K562 (cell line): ENCODE data around the gene ALDH7A1. TPM values are rescaled to one million over a fixed set of nuclear protein-coding genes. Genes with fewer than 3 reads are reported as not detected.

ENCODE experiments used
- ELK3 ChIP-seq: fragments of 450-650 bp; formaldehyde crosslinking; IDR thresholded peaks from 2 replicates; pipeline ENCODE4 v1.4.0; 2020; ENCODE audit warnings: mild to moderate bottlenecking
- GABPB1 ChIP-seq: sonication (generic); formaldehyde crosslinking; IDR thresholded peaks from 2 replicates; pipeline ENCODE4 v1.8.0; 2022; ENCODE audit warnings: mild to moderate bottlenecking, missing genetic modification reagents
- HMGN3 ChIP-seq: IDR thresholded peaks from 2 replicates; pipeline ENCODE4 v1.6.1; 2011; ENCODE audit warnings: borderline replicate concordance, low read depth, mild to moderate bottlenecking, mixed read lengths, low read length; ENCODE audit not compliant: insufficient read length; ENCODE audit errors: extremely low read depth
- MNT ChIP-seq, 2 experiments: fragments of 450-650 bp; conservative IDR thresholded peaks; 2 replicates each; pipeline ENCODE4 v1.6.1; 2017; ENCODE audit warnings: mild to moderate bottlenecking in 2 of 2, moderate library complexity in 2 of 2
- RBM22 ChIP-seq: fragments of 200-400 bp; formaldehyde crosslinking; IDR thresholded peaks from 2 replicates; pipeline ENCODE4 v1.6.1; 2018; ENCODE audit warnings: low read length, low read depth; ENCODE audit not compliant: poor library complexity, severe bottlenecking
- RBM25 ChIP-seq: fragments of 200-400 bp; formaldehyde crosslinking; IDR thresholded peaks from 2 replicates; pipeline ENCODE4 v1.6.1; 2018; ENCODE audit warnings: low read length, low read depth, moderate library complexity; ENCODE audit not compliant: severe bottlenecking
- ZBED1 ChIP-seq: IDR thresholded peaks from 2 replicates; pipeline ENCODE4 v1.6.1; 2014
- ZSCAN29 ChIP-seq: fragments of 450-650 bp; IDR thresholded peaks from 2 replicates; pipeline ENCODE4 v1.6.1; 2017
- polyA plus RNA-seq, 8 experiments: library from polyadenylated mRNA; depleted of rRNA in 4 of 8; stranded (reverse) in 5 of 8; unstranded in 3 of 8; fragments of >200 nt; fragmentation: Nextera tagmentation in 2 of 8; fragmentation: Illumina TruSeq in 1 of 8; extraction: Ambion mirVana in 2 of 8; extraction: Trizol in 1 of 8; gene quantifications; 2 replicates each; pipeline versions ENCODE4 v1.2.1 to v1.2.3, GENCODE V29; 2011 to 2014; ENCODE audit warnings: inconsistent platforms in 1 of 8, missing spikeins in 1 of 8
- total RNA-seq, 7 experiments: library from RNA; depleted of rRNA in 6 of 7; stranded (reverse); fragments of >200 nt in 6 of 7; fragmentation: Illumina TruSeq in 2 of 7; extraction: Trizol in 2 of 7; gene quantifications; 2 replicates each; pipeline versions ENCODE4 v1.2.1 to v1.2.3, GENCODE V29; 2011 to 2021; ENCODE audit warnings: low replicate concordance in 1 of 7
- TF ChIP-seq, protein P1 (sequence below): fragments of 200-800 bp; sonication (Bioruptor generic); IDR thresholded peaks from 2 replicates; pipeline ENCODE4 v1.6.1; 2016; ENCODE audit warnings: missing genetic modification characterization, missing compliant biosample characterization
- TF ChIP-seq, protein P2 (sequence below), 2 experiments: fragments of 450-650 bp in 1 of 2; IDR thresholded peaks; 2 replicates each; pipeline ENCODE4 v1.6.1; 2011 to 2017; ENCODE audit warnings: low read depth in 2 of 2, antibody characterized with exemption in 1 of 2, borderline replicate concordance in 1 of 2, low read length in 1 of 2, mild to moderate bottlenecking in 1 of 2, mixed read lengths in 1 of 2; ENCODE audit not compliant: control insufficient read depth in 1 of 2

The ALDH7A1 gene
- total and polyA plus RNA-seq, 9 of the 15 experiments (the other 6 are each of a cell fraction or from before 2014, with no cell fraction given): 0.04 to 0.49 TPM; not detected in 7

DNA sequence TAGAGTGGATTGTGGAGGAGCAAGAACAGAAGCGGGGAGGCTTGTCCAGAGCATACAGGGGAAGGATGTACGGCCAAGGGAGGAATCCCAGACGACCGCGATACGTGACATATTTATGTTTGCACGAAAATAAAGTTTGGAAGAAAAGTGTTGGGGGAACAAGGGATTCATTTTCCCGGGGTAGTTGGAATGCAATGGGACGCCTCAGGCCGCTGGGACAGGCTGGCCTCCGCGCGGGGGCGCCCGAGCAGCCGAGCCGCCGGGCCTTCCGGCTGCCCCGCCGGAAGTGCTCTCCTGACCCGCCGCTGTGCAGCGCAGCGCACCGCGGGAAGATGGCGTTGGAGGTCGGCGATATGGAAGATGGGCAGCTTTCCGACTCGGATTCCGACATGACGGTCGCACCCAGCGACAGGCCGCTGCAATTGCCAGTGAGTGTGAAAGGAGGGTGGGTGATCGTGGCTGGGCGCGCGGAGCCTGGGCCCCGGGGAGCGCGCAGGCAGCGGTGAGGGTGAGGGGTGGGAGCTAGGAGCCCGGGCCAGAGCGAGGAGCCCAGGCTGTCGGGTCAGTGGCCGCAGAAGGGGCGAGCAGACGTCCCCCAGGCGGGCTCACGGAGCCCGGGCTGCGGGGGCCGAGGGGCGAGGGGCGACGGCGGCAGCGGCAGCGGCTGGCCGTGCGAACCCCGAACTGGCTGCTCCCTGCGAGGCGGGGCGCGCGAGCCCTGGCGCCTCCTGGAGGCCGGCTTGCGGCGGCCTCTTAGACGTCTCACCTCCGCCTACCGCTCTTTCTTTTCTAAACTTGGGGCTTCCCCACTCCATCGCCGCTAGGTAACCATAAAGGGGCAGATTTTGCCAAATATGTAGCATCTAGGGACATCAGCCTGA, 5.9 kb upstream of the ALDH7A1 start, which contains the start of gene PHAX (continued):
- TF ChIP-seq, protein P1, sequence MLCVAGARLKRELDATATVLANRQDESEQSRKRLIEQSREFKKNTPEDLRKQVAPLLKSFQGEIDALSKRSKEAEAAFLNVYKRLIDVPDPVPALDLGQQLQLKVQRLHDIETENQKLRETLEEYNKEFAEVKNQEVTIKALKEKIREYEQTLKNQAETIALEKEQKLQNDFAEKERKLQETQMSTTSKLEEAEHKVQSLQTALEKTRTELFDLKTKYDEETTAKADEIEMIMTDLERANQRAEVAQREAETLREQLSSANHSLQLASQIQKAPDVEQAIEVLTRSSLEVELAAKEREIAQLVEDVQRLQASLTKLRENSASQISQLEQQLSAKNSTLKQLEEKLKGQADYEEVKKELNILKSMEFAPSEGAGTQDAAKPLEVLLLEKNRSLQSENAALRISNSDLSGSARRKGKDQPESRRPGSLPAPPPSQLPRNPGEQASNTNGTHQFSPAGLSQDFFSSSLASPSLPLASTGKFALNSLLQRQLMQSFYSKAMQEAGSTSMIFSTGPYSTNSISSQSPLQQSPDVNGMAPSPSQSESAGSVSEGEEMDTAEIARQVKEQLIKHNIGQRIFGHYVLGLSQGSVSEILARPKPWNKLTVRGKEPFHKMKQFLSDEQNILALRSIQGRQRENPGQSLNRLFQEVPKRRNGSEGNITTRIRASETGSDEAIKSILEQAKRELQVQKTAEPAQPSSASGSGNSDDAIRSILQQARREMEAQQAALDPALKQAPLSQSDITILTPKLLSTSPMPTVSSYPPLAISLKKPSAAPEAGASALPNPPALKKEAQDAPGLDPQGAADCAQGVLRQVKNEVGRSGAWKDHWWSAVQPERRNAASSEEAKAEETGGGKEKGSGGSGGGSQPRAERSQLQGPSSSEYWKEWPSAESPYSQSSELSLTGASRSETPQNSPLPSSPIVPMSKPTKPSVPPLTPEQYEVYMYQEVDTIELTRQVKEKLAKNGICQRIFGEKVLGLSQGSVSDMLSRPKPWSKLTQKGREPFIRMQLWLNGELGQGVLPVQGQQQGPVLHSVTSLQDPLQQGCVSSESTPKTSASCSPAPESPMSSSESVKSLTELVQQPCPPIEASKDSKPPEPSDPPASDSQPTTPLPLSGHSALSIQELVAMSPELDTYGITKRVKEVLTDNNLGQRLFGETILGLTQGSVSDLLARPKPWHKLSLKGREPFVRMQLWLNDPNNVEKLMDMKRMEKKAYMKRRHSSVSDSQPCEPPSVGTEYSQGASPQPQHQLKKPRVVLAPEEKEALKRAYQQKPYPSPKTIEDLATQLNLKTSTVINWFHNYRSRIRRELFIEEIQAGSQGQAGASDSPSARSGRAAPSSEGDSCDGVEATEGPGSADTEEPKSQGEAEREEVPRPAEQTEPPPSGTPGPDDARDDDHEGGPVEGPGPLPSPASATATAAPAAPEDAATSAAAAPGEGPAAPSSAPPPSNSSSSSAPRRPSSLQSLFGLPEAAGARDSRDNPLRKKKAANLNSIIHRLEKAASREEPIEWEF (CRISPR knock-in tag): no peak
- TF ChIP-seq RBM25 (no peak), GABPB1 (CRISPR knock-in tag) (peak; percentile 95), HMGN3 (peak; percentile 47), ZBED1 (peak; percentile 93), MNT (conservative IDR thresholded peaks at IDR 0.05) (peak in 1 of 2 experiments; percentile 68; a peak in 2 of 4 replicates), RBM22 (peak; percentile 65), ZSCAN29 (no peak), ELK3 (CRISPR knock-in tag) (no peak)
- TF ChIP-seq, protein P2, sequence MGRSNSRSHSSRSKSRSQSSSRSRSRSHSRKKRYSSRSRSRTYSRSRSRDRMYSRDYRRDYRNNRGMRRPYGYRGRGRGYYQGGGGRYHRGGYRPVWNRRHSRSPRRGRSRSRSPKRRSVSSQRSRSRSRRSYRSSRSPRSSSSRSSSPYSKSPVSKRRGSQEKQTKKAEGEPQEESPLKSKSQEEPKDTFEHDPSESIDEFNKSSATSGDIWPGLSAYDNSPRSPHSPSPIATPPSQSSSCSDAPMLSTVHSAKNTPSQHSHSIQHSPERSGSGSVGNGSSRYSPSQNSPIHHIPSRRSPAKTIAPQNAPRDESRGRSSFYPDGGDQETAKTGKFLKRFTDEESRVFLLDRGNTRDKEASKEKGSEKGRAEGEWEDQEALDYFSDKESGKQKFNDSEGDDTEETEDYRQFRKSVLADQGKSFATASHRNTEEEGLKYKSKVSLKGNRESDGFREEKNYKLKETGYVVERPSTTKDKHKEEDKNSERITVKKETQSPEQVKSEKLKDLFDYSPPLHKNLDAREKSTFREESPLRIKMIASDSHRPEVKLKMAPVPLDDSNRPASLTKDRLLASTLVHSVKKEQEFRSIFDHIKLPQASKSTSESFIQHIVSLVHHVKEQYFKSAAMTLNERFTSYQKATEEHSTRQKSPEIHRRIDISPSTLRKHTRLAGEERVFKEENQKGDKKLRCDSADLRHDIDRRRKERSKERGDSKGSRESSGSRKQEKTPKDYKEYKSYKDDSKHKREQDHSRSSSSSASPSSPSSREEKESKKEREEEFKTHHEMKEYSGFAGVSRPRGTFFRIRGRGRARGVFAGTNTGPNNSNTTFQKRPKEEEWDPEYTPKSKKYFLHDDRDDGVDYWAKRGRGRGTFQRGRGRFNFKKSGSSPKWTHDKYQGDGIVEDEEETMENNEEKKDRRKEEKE (IDR thresholded peaks at IDR 0.05; ENCODE audit: borderline replicate concordance in 1 of 2, control insufficient read depth in 1 of 2, low read depth in 2 of 2, low read length in 1 of 2): 0 out of 4 replicates have a peak, but pooled peaks of 1 of the 2 experiments have one; percentile 30
- TF ChIP-seq, all 486 proteins: peak for 134
